DOHH2 (cell line): ENCODE results near the gene NFKBIZ.

Experiments used
- CTCF ChIP-seq: fragments of 200-600 bp; sonication (generic); IDR thresholded peaks from one replicate; pipeline ENCODE4 v1.5.1; 2014; ENCODE audit warnings: antibody characterized with exemption, mild to moderate bottlenecking, low read depth, low read length; ENCODE audit not compliant: poor library complexity, severe bottlenecking
- EZH2phosphoT487 ChIP-seq: fragments of 200-600 bp; sonication (generic); IDR thresholded peaks from 2 replicates; pipeline ENCODE4 v1.6.1; 2017; ENCODE audit warnings: borderline replicate concordance, mild to moderate bottlenecking, antibody characterized with exemption, low read length, moderate library complexity, mixed read lengths

GRCh38 chr3:101898752-101899169, 49.4 kb downstream of the NFKBIZ start:
- TF ChIP-seq CTCF (no peak), EZH2phosphoT487 (no peak)
